GM23248 (cell line): ENCODE results near the gene CNOT6.
"Not testable (repeated sequence)": the region's sequence is repeated elsewhere in the genome, so short reads cannot be mapped to it uniquely, and the experiment has no call there.

Experiments used
- EZH2 ChIP-seq: fragments of 200-600 bp; sonication (generic); IDR thresholded peaks from 2 replicates; pipeline ENCODE4 v1.6.1; 2018; ENCODE audit warnings: antibody characterized with exemption, mild to moderate bottlenecking; ENCODE audit not compliant: insufficient read depth, poor library complexity, severe bottlenecking
- EZH2phosphoT487 ChIP-seq: fragments of 200-600 bp; sonication (generic); IDR thresholded peaks from 2 replicates; pipeline ENCODE4 v1.6.1; 2018; ENCODE audit warnings: antibody characterized with exemption, moderate library complexity, mild to moderate bottlenecking, low read depth; ENCODE audit not compliant: insufficient read depth

DNA sequence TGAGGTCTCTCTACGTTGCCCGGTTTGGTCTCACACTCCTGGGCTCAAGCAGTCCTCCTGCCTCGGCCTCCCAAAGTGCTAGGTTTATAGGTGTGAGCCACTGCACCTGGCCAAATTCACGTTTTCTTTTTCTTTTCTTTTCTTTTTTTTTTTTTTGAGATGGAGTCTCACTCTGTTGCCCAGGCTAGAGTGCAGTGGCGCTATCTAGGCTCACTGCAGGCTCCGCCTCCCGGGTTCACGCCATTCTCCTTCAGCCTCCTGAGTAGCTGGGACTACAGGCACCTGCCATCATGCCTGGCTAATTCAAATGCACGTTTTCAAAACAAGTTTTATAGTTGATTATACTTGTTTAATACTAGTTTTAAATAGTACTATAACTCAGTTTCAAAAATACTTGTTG is 6.1 kb downstream of the CNOT6 start:
- not testable (repeated sequence) for TF ChIP-seq EZH2phosphoT487, EZH2
